Bronchial epithelial cell (primary cell): ENCODE data around the gene TMEM170A. TPM values are rescaled to one million over a fixed set of nuclear protein-coding genes. Genes with fewer than 3 reads are reported as not detected.
"Not testable (repeated sequence)": the region's sequence is repeated elsewhere in the genome, so short reads cannot be mapped to it uniquely, and the experiment has no call there.

Source experiments
- DNase-seq: peaks from one replicate; pipeline ENCODE4 v3.0.0-alpha.2; 2010; ENCODE audit warnings: low read depth
- FAIRE-seq: peaks from 2 replicates; lab custom pipeline; 2011; peaks lifted over from hg19 to GRCh38; lab: Jason Lieb, UNC
- H3K27me3 ChIP-seq: 2 replicates; pipeline ENCODE4 v1.5.1; 2011; ENCODE audit warnings: low read length; ENCODE audit not compliant: control insufficient read depth, insufficient read depth
- H3K36me3 ChIP-seq: 2 replicates; pipeline ENCODE4 v1.5.1; 2011; ENCODE audit warnings: low read length; ENCODE audit not compliant: control insufficient read depth, insufficient read depth
- H3K4me3 ChIP-seq: 2 replicates; pipeline ENCODE4 v1.5.1; 2011; ENCODE audit warnings: mild to moderate bottlenecking, low read depth, low read length, control low read depth
- CTCF ChIP-seq: IDR thresholded peaks from 2 replicates; pipeline ENCODE4 v1.5.1; 2011; ENCODE audit warnings: mild to moderate bottlenecking, moderate library complexity, low read length, control low read depth, inconsistent platforms; ENCODE audit not compliant: insufficient read depth, severe bottlenecking
- total RNA-seq: library from RNA; depleted of rRNA; stranded (reverse); fragments of >200 nt; gene quantifications from 2 replicates; pipeline ENCODE4 v1.2.1, GENCODE V29; 2014

TMEM170A gene
- total RNA-seq, 1 donor from 2014 or later, result 33.2 TPM

- no peaks in the 10 kb centered on the region for H3K27me3 ChIP-seq
- TF ChIP-seq CTCF, result no peak
- FAIRE-seq, result no peak
- DNase-seq, result no peak
- no peaks in the 10 kb centered on the region for H3K36me3 ChIP-seq
- H3K4me3 ChIP-seq, result no peak overlapping the region
These were observed 2.3 kb upstream of the TMEM170A start for GRCh38 chr16:75466760-75467159.

DNA sequence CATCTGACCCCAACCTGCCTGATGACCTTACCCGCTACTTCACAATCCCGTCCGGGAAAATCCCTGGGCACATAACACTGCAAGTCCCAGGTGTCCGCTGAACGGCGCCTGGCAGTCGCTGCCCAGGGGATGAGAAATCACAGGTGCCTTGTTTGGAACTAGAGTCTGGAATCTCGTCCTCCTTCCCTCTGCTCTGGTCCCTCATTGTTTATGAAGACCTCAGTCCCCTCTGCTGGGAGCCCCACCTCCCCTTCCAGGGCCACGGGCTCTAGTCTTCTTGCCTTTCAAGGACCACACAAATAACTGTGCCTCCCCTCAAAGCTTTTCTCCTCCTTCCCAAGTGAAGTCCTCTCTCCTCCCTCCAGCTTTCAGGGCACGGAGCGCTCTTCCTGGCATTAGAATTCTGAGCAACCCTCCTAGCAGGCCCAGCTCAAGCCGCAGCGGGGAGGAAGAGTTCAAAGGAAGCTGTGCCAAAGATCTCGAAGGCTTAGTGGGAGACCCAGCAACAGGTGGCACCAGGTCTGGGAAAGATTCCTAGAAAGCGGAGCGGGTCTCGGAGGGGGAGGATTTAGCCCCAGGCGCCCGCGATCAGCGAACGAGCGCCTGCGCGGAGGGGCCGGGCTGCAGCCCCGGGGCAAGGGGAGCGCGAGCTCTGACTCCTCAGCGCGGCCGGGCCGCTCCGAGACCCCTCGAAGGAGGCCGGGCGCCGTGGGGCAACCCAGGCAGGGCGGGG, 934 bp downstream of the TMEM170A start:
- not testable (repeated sequence) for DNase-seq

DNA sequence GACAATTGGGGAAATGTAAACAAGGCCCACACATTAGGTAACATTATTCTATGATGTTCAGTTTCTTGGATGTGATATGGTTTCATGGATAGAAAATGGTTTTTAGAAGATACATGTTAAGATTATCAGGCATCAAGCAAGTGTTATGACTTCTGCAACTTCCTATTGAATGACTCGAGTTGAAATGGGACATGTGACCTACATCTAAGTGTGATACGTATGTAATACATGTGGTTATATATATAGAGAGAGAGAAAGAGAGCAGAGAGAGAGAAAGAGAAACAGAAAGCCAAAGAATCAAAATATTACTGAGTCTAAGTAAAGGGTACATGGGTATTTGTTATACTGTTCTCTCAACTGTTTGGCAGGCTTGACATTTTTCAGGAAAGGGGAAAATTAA, 1.7 kb downstream of the TMEM170A start:
- no peak for TF ChIP-seq CTCF
- Histone ChIP-seq H3K4me3 (peak overlapping the region; percentile 86), H3K36me3 (no peaks in the 10 kb centered on the region), H3K27me3 (no peaks in the 10 kb centered on the region)
- DNase-seq (peak; percentile 28), FAIRE-seq (no peak)

More for the DNA sequence above, 934 bp downstream of the TMEM170A start:
- not testable (repeated sequence) for H3K36me3 ChIP-seq, H3K27me3 ChIP-seq, FAIRE-seq
- H3K4me3 ChIP-seq, result peak overlapping the region; percentile 86

DNA sequence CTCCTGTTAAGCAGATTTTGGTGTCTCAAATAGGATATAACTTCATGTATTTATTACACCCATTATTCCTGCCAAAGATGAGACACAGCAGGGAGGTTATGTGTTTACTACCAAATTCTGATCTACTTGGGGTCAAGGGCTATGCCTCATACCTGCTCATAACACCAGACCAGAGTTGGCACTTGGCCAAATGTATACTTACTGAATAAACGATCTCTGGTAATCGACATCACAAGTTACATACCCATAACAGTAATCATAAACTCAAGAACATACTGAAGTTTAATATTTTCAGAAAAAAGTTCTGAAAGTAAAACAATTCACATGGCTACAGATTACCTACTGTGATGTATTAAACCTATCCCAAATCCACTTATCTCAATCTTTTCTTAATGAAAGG, 2.9 kb downstream of the TMEM170A start:
- no peak for TF ChIP-seq CTCF
- no peaks in the 10 kb centered on the region for H3K36me3 ChIP-seq
- H3K4me3 ChIP-seq, result no peak overlapping the region
- no peaks in the 10 kb centered on the region for H3K27me3 ChIP-seq
- DNase-seq (no peak), FAIRE-seq (no peak)

DNA sequence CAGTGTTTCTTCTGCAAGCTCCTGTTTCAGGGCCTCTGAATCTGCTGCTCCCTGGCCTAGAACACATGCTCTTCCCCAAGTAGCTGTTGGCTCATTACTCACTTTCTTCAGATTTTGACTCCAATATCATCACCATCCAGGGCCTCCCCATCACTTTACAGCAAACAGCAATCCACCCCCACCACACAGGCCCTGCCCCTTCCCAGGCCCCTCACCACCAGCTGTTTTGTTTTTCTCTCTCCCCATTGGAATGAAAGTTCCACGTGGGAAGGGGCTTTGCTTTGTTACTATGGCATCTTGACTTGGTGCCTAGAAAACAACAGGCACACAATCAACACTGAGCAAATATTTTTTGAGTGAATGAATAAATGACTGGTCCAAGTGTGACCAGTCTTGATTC, 4.0 kb downstream of the TMEM170A start:
- TF ChIP-seq CTCF, result no peak
- DNase-seq (no peak), FAIRE-seq (no peak)
- no peak overlapping the region for H3K4me3 ChIP-seq
- H3K27me3 ChIP-seq, result no peaks in the 10 kb centered on the region
- H3K36me3 ChIP-seq, result no peaks in the 10 kb centered on the region

- no peaks in the 10 kb centered on the region for H3K27me3 ChIP-seq
- FAIRE-seq, result no peak
- DNase-seq, result no peak
- no peaks in the 10 kb centered on the region for H3K36me3 ChIP-seq
- no peak for TF ChIP-seq CTCF
- no peak overlapping the region for H3K4me3 ChIP-seq
These were observed 4.8 kb downstream of the TMEM170A start for GRCh38 chr16:75459691-75460090.
